Sigmoid colon (tissue), 4 donors: Measurements from ENCODE around the gene APOL6.

ENCODE experiments used
- POLR2A ChIP-seq, 2 donors: fragments of 450-650 bp; IDR thresholded peaks; one replicate each; pipeline ENCODE4 v1.6.1; 2016; ENCODE audit warnings: antibody characterized with exemption in 2 of 2, mild to moderate bottlenecking in 2 of 2, moderate library complexity in 2 of 2
- POLR2AphosphoS5 ChIP-seq, 4 donors: sonication (generic); formaldehyde crosslinking; IDR thresholded peaks; one replicate each; pipeline ENCODE4 v1.6.1; 2017; ENCODE audit warnings: antibody characterized with exemption in 4 of 4
- TF ChIP-seq, protein P1 (sequence below), 4 experiments: fragments of 450-650 bp in 3 of 4; fragments of 200-600 bp in 1 of 4; IDR thresholded peaks; one replicate each; pipeline ENCODE4 v1.5.1; 2016 to 2019; ENCODE audit warnings: antibody characterized with exemption in 4 of 4, mild to moderate bottlenecking in 3 of 4, moderate library complexity in 2 of 4

DNA sequence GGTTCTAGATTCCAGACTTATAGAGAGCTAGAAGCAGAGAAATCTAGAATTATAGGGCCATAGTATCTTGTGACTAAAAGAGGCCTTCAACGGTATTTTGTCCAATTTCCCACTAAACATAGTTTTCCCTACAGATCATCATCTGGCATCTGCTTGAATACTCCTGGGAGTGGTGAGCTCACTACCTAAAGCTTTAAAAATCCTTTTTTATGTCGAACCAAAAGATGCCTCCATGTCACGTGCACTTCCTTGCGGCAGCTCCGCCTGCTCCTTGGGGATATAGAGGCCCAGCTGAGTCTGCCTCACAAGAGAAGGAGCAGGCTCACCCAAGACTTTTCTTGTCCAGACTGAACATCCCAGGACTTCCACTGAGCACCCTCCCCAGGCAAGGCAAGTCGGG, 26.8 kb upstream of the APOL6 start:
- no peak for TF ChIP-seq POLR2AphosphoS5 (IDR thresholded peaks at IDR 0.05)
- TF ChIP-seq, protein P1, sequence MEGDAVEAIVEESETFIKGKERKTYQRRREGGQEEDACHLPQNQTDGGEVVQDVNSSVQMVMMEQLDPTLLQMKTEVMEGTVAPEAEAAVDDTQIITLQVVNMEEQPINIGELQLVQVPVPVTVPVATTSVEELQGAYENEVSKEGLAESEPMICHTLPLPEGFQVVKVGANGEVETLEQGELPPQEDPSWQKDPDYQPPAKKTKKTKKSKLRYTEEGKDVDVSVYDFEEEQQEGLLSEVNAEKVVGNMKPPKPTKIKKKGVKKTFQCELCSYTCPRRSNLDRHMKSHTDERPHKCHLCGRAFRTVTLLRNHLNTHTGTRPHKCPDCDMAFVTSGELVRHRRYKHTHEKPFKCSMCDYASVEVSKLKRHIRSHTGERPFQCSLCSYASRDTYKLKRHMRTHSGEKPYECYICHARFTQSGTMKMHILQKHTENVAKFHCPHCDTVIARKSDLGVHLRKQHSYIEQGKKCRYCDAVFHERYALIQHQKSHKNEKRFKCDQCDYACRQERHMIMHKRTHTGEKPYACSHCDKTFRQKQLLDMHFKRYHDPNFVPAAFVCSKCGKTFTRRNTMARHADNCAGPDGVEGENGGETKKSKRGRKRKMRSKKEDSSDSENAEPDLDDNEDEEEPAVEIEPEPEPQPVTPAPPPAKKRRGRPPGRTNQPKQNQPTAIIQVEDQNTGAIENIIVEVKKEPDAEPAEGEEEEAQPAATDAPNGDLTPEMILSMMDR (IDR thresholded peaks at IDR 0.05), result no peak
- TF ChIP-seq POLR2A (IDR thresholded peaks at IDR 0.05), result no peak
